ENCODE results near the gene PTPRN2. TPM values are rescaled to one million over a fixed set of nuclear protein-coding genes. Genes with fewer than 3 reads are reported as not detected.

PTPRN2 gene
- total and polyA plus RNA-seq, 2 donors (not counting 3 experiments of a cell fraction or from before 2014, with no cell fraction given) = 0.62 to 0.88 TPM

- Histone ChIP-seq H3K79me2 (ENCODE audit: control insufficient read depth, insufficient read depth, low read length) (no peaks in the 10 kb centered on the region), H2AFZ (ENCODE audit: low read depth, low read length) (no peak overlapping the region), H3K9me3 (replicated peaks; ENCODE audit: control insufficient read depth, insufficient read depth, low read length) (peaks cover 15% of the 10 kb centered on the region), H3K27ac (ENCODE audit: insufficient read depth, low read depth, low read length) (no peak overlapping the region), H3K4me2 (ENCODE audit: insufficient read depth, low read length) (no peak overlapping the region), H3K36me3 (ENCODE audit: control insufficient read depth in 2 of 2, extremely low read depth in 1 of 2, insufficient read depth in 2 of 2, low read length in 2 of 2) (no peaks in the 10 kb centered on the region), H3K4me1 (ENCODE audit: control insufficient read depth, extremely low read depth, insufficient read depth, low read length) (no peaks in the 10 kb centered on the region), H4K20me1 (replicated peaks; ENCODE audit: control insufficient read depth, extremely low read depth, insufficient read depth, low read length) (no peaks in the 10 kb centered on the region), H3K4me3 (replicated peaks in 1 of 3; ENCODE audit: insufficient read depth in 1 of 3, low read depth in 1 of 3, low read length in 3 of 3) (no peak overlapping the region), H3K9me1 (replicated peaks; ENCODE audit: control insufficient read depth, extremely low read depth, insufficient read depth, low read length) (no peaks in the 10 kb centered on the region), H3K9ac (replicated peaks; ENCODE audit: extremely low read depth, insufficient read depth, low read length) (no peak overlapping the region), H3K27me3 (ENCODE audit: control insufficient read depth in 2 of 2, insufficient read depth in 2 of 2, low read length in 2 of 2) (no peaks in the 10 kb centered on the region)
- TF ChIP-seq MYC (IDR thresholded peaks at IDR 0.05; ENCODE audit: low read depth, low read length) (no peak), GATA2 (IDR thresholded peaks at IDR 0.05; ENCODE audit: insufficient read depth, insufficient read length, low read depth, low read length) (no peak), JUN (IDR thresholded peaks at IDR 0.05; ENCODE audit: borderline replicate concordance, insufficient read depth, insufficient read length, low read depth) (no peak), EZH2 (IDR thresholded peaks at IDR 0.05; ENCODE audit: borderline replicate concordance, low read depth, low read length, severe bottlenecking) (no peak), FOS (IDR thresholded peaks at IDR 0.05; ENCODE audit: borderline replicate concordance, insufficient read depth, low read length) (no peak)
- TF ChIP-seq, protein P1, sequence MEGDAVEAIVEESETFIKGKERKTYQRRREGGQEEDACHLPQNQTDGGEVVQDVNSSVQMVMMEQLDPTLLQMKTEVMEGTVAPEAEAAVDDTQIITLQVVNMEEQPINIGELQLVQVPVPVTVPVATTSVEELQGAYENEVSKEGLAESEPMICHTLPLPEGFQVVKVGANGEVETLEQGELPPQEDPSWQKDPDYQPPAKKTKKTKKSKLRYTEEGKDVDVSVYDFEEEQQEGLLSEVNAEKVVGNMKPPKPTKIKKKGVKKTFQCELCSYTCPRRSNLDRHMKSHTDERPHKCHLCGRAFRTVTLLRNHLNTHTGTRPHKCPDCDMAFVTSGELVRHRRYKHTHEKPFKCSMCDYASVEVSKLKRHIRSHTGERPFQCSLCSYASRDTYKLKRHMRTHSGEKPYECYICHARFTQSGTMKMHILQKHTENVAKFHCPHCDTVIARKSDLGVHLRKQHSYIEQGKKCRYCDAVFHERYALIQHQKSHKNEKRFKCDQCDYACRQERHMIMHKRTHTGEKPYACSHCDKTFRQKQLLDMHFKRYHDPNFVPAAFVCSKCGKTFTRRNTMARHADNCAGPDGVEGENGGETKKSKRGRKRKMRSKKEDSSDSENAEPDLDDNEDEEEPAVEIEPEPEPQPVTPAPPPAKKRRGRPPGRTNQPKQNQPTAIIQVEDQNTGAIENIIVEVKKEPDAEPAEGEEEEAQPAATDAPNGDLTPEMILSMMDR (IDR thresholded peaks at IDR 0.05; ENCODE audit: extremely low read depth in 1 of 2, insufficient read depth in 1 of 2, low read depth in 1 of 2, low read length in 2 of 2) = no peak
- TF ChIP-seq, protein P2, sequence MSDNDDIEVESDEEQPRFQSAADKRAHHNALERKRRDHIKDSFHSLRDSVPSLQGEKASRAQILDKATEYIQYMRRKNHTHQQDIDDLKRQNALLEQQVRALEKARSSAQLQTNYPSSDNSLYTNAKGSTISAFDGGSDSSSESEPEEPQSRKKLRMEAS (IDR thresholded peaks at IDR 0.05; ENCODE audit: insufficient read depth, insufficient read length) = no peak
- BruUV-seq (replicated peaks) = no TSS peak
- dilution Hi-C loops (cut with MboI; ENCODE audit: extremely low pct_ligation_motif_present, low sequenced_read_pairs) (no loop called here), intact Hi-C loops (cut with micrococcal nuclease) (no loop called here)
- FAIRE-seq = no peak
- ChIA-PET CTCF (no interaction called here), POLR2A (no interaction called here)
- no peak for DNase-seq (ENCODE audit: low read depth, low spot score)
These were observed 545.3 kb downstream of the PTPRN2 start for GRCh38 chr7:158042156-158042880.

Measured in endothelial cell of umbilical vein (primary cell).